Caco-2 (cell line): ENCODE measurements around the gene TTLL11. TPM values are rescaled to one million over a fixed set of nuclear protein-coding genes. Genes with fewer than 3 reads are reported as not detected.

Experiments
- BruUV-seq: library from RNA; stranded (reverse); fragments of 400-500 nt; replicated peaks from 2 replicates; lab custom pipeline; 2021; lab: Mats Ljungman, UMichigan
- CTCF ChIA-PET: fragments of 300-600 bp; sonication (Branson Sonifier 250); formaldehyde crosslinking; loops from one replicate; lab custom pipeline; 2022; ENCODE audit warnings: antibody characterized with exemption; lab: Charles Lee
- POLR2A ChIA-PET: fragments of 300-600 bp; sonication (Branson Sonifier 250); formaldehyde crosslinking; loops from one replicate; lab custom pipeline; 2022; ENCODE audit warnings: antibody characterized with exemption; lab: Charles Lee
- DNase-seq, 2 experiments: peaks; one replicate each; pipeline versions ENCODE4 v3.0.0 to v3.0.0-alpha.2; 2020 to 2022
- H3K27me3 ChIP-seq: replicated peaks from 2 replicates; pipeline ENCODE4 v1.6.0; 2011; ENCODE audit warnings: low read length; ENCODE audit not compliant: control insufficient read depth, insufficient read depth
- H3K36me3 ChIP-seq: 2 replicates; pipeline ENCODE4 v1.5.1; 2011; ENCODE audit warnings: low read length; ENCODE audit not compliant: control insufficient read depth, insufficient read depth
- H3K4me1 ChIP-seq: fragments of 250-450 bp; sonication (Bioruptor Pico); 2 replicates; pipeline ENCODE4 v1.5.1; 2020; ENCODE audit warnings: mild to moderate bottlenecking
- H3K4me3 ChIP-seq: 2 replicates; pipeline ENCODE4 v1.5.1; 2011; ENCODE audit warnings: low read depth, mild to moderate bottlenecking, control low read depth, low read length
- H3K9me3 ChIP-seq: fragments of 250-450 bp; sonication (Bioruptor Pico); 2 replicates; pipeline ENCODE4 v1.5.1; 2020; ENCODE audit warnings: mild to moderate bottlenecking, moderate library complexity
- H3K27ac Mint-ChIP-seq: one replicate; pipeline ENCODE4 v1.8.0; 2022; ENCODE audit warnings: mixed read lengths; ENCODE audit not compliant: unreplicated experiment
- H3K27me3 Mint-ChIP-seq: one replicate; pipeline ENCODE4 v1.8.0; 2022; ENCODE audit warnings: mixed read lengths; ENCODE audit not compliant: insufficient read depth, unreplicated experiment
- H3K36me3 Mint-ChIP-seq: one replicate; pipeline ENCODE4 v1.8.0; 2022; ENCODE audit warnings: mild to moderate bottlenecking, mixed read lengths; ENCODE audit not compliant: insufficient read depth, unreplicated experiment
- H3K4me1 Mint-ChIP-seq: one replicate; pipeline ENCODE4 v1.8.0; 2022; ENCODE audit warnings: low read depth, mixed read lengths; ENCODE audit not compliant: unreplicated experiment
- H3K4me3 Mint-ChIP-seq: one replicate; pipeline ENCODE4 v1.8.0; 2022; ENCODE audit warnings: mild to moderate bottlenecking, moderate library complexity, mixed read lengths; ENCODE audit not compliant: unreplicated experiment
- H3K9me3 Mint-ChIP-seq: one replicate; pipeline ENCODE4 v1.8.0; 2022; ENCODE audit warnings: mixed read lengths; ENCODE audit not compliant: unreplicated experiment
- CTCF ChIP-seq, 2 experiments: fragments of 200-600 bp in 1 of 2; IDR thresholded peaks; 1 replicate in 1 of 2; 2 replicates in 1 of 2; pipeline versions ENCODE4 v1.5.1 to v1.8.0; 2011 to 2022; ENCODE audit warnings: antibody characterized with exemption in 1 of 2, control low read depth in 1 of 2, inconsistent platforms in 1 of 2, low read depth in 1 of 2, low read length in 1 of 2, mild to moderate bottlenecking in 1 of 2, moderate library complexity in 1 of 2; ENCODE audit not compliant: insufficient read depth in 1 of 2, severe bottlenecking in 1 of 2, unreplicated experiment in 1 of 2
- intact Hi-C: fragments of 100-400 bp; cut with micrococcal nuclease; formaldehyde crosslinking; loops from one replicate; pipeline ENCODE4 v1.10.0; 2022; ENCODE audit not compliant: unreplicated experiment
- total RNA-seq: library from RNA; stranded (reverse); gene quantifications from 2 replicates; pipeline ENCODE4 v1.2.3, GENCODE V29; 2022

Gene TTLL11
- total RNA-seq, 1 experiment from 2014 or later, result 4.4 TPM

- Mint-ChIP-seq H3K27ac (no peak overlapping the region), H3K4me3 (no peak overlapping the region), H3K27me3 (no peaks in the 10 kb centered on the region), H3K36me3 (no peaks in the 10 kb centered on the region), H3K9me3 (no peaks in the 10 kb centered on the region), H3K4me1 (no peaks in the 10 kb centered on the region)
- Histone ChIP-seq H3K27me3 (no peaks in the 10 kb centered on the region), H3K36me3 (no peaks in the 10 kb centered on the region), H3K9me3 (no peaks in the 10 kb centered on the region), H3K4me3 (no peak overlapping the region), H3K4me1 (no peaks in the 10 kb centered on the region)
- CTCF ChIA-PET, result no interaction called here
- DNase-seq, result no peak
- POLR2A ChIA-PET, result no interaction called here
- intact Hi-C loops, result no loop called here
- TF ChIP-seq CTCF (IDR thresholded peaks at IDR 0.05; ENCODE audit: insufficient read depth in 1 of 2, low read depth in 1 of 2, low read length in 1 of 2, severe bottlenecking in 1 of 2, unreplicated experiment in 1 of 2), result no peak
- no TSS peak for BruUV-seq
Observed at GRCh38 chr9:122039234-122039633, 53.9 kb downstream of the TTLL11 start.

GRCh38 chr9:122036988-122037387 lies 56.1 kb downstream of the TTLL11 start:
- Mint-ChIP-seq H3K36me3 (no peaks in the 10 kb centered on the region), H3K27me3 (no peaks in the 10 kb centered on the region), H3K4me3 (no peak overlapping the region), H3K27ac (no peak overlapping the region), H3K9me3 (no peaks in the 10 kb centered on the region), H3K4me1 (no peaks in the 10 kb centered on the region)
- POLR2A ChIA-PET, result no interaction called here
- no peaks in the 10 kb centered on the region for H3K4me1 ChIP-seq
- no TSS peak for BruUV-seq
- CTCF ChIA-PET, result no interaction called here
- intact Hi-C loops, result no loop called here
- no peak for DNase-seq
- no peak for TF ChIP-seq CTCF (IDR thresholded peaks at IDR 0.05; ENCODE audit: insufficient read depth in 1 of 2, low read depth in 1 of 2, low read length in 1 of 2, severe bottlenecking in 1 of 2, unreplicated experiment in 1 of 2)
- no peaks in the 10 kb centered on the region for H3K36me3 ChIP-seq
- H3K4me3 ChIP-seq, result no peak overlapping the region
- H3K9me3 ChIP-seq, result no peaks in the 10 kb centered on the region
- H3K27me3 ChIP-seq, result no peaks in the 10 kb centered on the region

DNA sequence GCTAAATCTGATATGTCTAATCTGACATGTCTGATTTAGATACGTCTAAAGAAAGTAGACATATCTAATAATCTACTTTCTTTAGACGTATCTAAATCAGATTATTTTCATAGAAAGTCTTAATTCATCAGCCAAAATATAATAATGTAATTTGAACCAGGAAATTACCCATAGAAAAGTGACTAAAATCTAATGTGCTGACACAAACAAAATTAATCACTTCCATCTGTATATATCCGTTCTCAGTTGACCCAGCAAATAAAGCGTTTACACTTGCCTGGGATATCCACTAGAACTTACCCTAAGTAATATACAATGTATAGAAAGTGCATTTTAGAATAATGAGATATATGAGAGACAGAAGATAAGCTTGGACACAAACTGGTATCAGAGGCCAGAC lies 56.7 kb downstream of the TTLL11 start:
- Mint-ChIP-seq H3K27me3 (no peaks in the 10 kb centered on the region), H3K4me1 (no peaks in the 10 kb centered on the region), H3K9me3 (no peaks in the 10 kb centered on the region), H3K36me3 (no peaks in the 10 kb centered on the region), H3K4me3 (no peak overlapping the region), H3K27ac (no peak overlapping the region)
- ChIA-PET CTCF (no interaction called here), POLR2A (no interaction called here)
- intact Hi-C loops, result no loop called here
- H3K27me3 ChIP-seq, result no peaks in the 10 kb centered on the region
- no TSS peak for BruUV-seq
- no peaks in the 10 kb centered on the region for H3K4me1 ChIP-seq
- no peak for DNase-seq
- no peaks in the 10 kb centered on the region for H3K36me3 ChIP-seq
- no peaks in the 10 kb centered on the region for H3K9me3 ChIP-seq
- TF ChIP-seq CTCF (IDR thresholded peaks at IDR 0.05; ENCODE audit: insufficient read depth in 1 of 2, low read depth in 1 of 2, low read length in 1 of 2, severe bottlenecking in 1 of 2, unreplicated experiment in 1 of 2), result no peak
- H3K4me3 ChIP-seq, result no peak overlapping the region
